Lower leg skin (tissue), 3 donors: ENCODE data around the gene MRPL10.

Experiments
- POLR2A ChIP-seq, 2 donors: fragments of 450-650 bp; IDR thresholded peaks; one replicate each; pipeline ENCODE4 v1.6.1; 2016 to 2017; ENCODE audit warnings: antibody characterized with exemption in 2 of 2, mild to moderate bottlenecking in 1 of 2, moderate library complexity in 1 of 2
- TF ChIP-seq, protein P1 (sequence below), 3 donors: fragments of 450-650 bp; IDR thresholded peaks; one replicate each; pipeline ENCODE4 v1.5.1; 2016; ENCODE audit warnings: antibody characterized with exemption in 3 of 3, mild to moderate bottlenecking in 3 of 3, moderate library complexity in 2 of 3

DNA sequence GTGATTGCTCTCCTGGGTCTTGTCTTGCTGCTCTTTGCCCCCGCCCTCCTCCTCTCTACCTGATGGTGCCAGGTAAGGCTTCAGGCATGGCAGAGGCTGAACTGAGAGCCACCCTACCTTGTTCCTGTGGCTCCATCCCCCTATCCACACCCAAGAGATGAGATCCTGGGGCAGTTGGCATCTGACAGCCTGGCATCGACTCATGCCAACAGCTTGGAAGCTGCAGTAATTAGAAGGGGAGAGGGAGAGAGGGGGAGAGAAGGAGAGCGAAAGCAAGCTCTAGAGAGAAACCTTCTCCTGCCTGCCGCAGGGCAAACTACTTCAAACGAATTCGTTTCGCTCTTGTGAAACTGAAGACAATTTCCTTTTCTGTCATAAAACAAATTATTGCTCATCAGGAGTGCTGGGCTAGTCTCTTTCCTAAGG lies 33.5 kb upstream of the MRPL10 start:
- TF ChIP-seq, protein P1, sequence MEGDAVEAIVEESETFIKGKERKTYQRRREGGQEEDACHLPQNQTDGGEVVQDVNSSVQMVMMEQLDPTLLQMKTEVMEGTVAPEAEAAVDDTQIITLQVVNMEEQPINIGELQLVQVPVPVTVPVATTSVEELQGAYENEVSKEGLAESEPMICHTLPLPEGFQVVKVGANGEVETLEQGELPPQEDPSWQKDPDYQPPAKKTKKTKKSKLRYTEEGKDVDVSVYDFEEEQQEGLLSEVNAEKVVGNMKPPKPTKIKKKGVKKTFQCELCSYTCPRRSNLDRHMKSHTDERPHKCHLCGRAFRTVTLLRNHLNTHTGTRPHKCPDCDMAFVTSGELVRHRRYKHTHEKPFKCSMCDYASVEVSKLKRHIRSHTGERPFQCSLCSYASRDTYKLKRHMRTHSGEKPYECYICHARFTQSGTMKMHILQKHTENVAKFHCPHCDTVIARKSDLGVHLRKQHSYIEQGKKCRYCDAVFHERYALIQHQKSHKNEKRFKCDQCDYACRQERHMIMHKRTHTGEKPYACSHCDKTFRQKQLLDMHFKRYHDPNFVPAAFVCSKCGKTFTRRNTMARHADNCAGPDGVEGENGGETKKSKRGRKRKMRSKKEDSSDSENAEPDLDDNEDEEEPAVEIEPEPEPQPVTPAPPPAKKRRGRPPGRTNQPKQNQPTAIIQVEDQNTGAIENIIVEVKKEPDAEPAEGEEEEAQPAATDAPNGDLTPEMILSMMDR (IDR thresholded peaks at IDR 0.05), result no peak
- TF ChIP-seq POLR2A (IDR thresholded peaks at IDR 0.05), result no peak
